Measurements from ENCODE around the gene CLTC.

CLTC gene

DNA sequence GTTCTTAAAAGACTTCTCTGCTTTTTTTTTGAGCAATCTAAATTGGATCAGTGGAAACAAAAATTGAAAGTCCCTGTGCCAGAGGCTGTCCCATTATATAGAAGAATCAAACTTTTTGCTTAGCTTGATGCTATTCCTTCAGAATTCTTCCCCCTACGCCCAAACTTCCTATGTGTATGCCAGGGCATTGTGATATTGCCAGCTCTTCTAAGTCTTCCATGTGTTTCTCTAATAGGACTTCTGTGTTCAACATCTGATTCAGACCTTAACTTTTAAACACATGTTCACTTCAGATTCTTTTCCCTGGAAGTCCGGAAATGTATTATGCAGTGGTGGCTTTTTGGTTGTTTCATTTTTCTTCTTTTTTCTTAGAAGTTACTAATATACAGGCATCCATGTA, 68.8 kb downstream of the CLTC start:
- ATAC-seq (ENCODE audit: insufficient read depth, low read depth) = no peak
- DNase-seq = no peak
- no peaks in the 10 kb centered on the region for H3K9me3 ChIP-seq (ENCODE audit: insufficient read depth, low read length, severe bottlenecking)
- no peak overlapping the region for H3K27ac ChIP-seq (ENCODE audit: low read length)
- peaks cover 2% of the 10 kb centered on the region; the same call in 1 of the 2 replicates for H4K20me1 ChIP-seq (ENCODE audit: insufficient read depth, low read length)
- TF ChIP-seq EZH2 (IDR thresholded peaks at IDR 0.05; ENCODE audit: borderline replicate concordance, low read depth, low read length, severe bottlenecking) = no peak
- TF ChIP-seq, protein P1, sequence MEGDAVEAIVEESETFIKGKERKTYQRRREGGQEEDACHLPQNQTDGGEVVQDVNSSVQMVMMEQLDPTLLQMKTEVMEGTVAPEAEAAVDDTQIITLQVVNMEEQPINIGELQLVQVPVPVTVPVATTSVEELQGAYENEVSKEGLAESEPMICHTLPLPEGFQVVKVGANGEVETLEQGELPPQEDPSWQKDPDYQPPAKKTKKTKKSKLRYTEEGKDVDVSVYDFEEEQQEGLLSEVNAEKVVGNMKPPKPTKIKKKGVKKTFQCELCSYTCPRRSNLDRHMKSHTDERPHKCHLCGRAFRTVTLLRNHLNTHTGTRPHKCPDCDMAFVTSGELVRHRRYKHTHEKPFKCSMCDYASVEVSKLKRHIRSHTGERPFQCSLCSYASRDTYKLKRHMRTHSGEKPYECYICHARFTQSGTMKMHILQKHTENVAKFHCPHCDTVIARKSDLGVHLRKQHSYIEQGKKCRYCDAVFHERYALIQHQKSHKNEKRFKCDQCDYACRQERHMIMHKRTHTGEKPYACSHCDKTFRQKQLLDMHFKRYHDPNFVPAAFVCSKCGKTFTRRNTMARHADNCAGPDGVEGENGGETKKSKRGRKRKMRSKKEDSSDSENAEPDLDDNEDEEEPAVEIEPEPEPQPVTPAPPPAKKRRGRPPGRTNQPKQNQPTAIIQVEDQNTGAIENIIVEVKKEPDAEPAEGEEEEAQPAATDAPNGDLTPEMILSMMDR (IDR thresholded peaks at IDR 0.05; ENCODE audit: borderline replicate concordance, extremely low read depth, low read length, poor library complexity, severe bottlenecking) = no peak
- H3K27me3 ChIP-seq (ENCODE audit: insufficient read depth, low read length, poor library complexity) = no peaks in the 10 kb centered on the region
- H3K36me3 ChIP-seq (ENCODE audit: insufficient read depth, low read length) = peaks cover 95% of the 10 kb centered on the region
- H3K9ac ChIP-seq (ENCODE audit: low read depth, low read length) = no peak overlapping the region
- peaks cover 78% of the 10 kb centered on the region for H3K79me2 ChIP-seq (ENCODE audit: insufficient read depth, low read length)
- H3K4me1 ChIP-seq (ENCODE audit: insufficient read depth, low read length) = no peaks in the 10 kb centered on the region
- H3K4me3 ChIP-seq (ENCODE audit: low read depth in 1 of 2, low read length in 2 of 2) = no peak overlapping the region
- H3K4me2 ChIP-seq (ENCODE audit: insufficient read depth, low read length) = no peak overlapping the region
- H2AFZ ChIP-seq (ENCODE audit: low read depth, low read length) = no peak overlapping the region

DNA sequence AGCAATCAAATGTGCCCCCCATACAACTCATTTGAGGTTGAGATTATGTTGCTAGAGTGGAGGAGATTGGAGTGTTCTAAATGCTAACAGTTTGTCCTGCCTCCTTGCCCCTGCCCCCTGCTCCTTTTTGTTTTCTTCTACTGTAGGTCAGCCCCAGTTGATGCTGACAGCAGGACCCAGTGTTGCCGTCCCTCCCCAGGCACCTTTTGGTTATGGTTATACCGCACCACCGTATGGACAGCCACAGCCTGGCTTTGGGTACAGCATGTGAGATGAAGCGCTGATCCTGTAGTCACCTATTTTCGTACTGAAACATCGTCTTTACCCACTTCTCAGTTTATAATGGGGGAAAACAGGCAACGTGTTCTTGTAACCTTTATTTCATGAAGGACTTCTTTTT, 73.9 kb downstream of the CLTC start:
- ATAC-seq (ENCODE audit: insufficient read depth, low read depth) = no peak
- no peak overlapping the region for H3K4me2 ChIP-seq (ENCODE audit: insufficient read depth, low read length)

DNA sequence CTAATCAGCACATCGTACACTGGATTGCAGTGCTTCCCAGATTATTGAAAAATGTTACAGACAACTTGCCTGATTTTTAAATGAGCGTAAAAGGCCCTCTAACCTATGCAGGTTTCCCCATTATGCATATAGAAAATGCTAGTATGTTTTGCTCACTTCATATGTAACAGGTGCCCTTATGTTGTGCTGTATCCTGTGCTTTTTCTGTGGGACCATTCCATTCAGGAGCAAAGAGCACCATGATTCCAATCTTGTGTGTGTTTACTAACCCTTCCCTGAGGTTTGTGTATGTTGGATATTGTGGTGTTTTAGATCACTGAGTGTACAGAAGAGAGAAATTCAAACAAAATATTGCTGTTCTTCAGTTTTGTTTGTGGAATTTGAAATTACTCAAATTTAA, 74.6 kb downstream of the CLTC start:
- ATAC-seq (ENCODE audit: insufficient read depth, low read depth) = no peak
- no peaks in the 10 kb centered on the region for H3K9me3 ChIP-seq (ENCODE audit: insufficient read depth, low read length, severe bottlenecking)
- peaks cover 96% of the 10 kb centered on the region for H3K36me3 ChIP-seq (ENCODE audit: insufficient read depth, low read length)
- no peaks in the 10 kb centered on the region for H3K27me3 ChIP-seq (ENCODE audit: insufficient read depth, low read length, poor library complexity)
- DNase-seq = no peak
- peaks cover 94% of the 10 kb centered on the region for H3K79me2 ChIP-seq (ENCODE audit: insufficient read depth, low read length)
- no peak overlapping the region for H3K4me3 ChIP-seq (ENCODE audit: low read depth in 1 of 2, low read length in 2 of 2)
- TF ChIP-seq, protein P1 (IDR thresholded peaks at IDR 0.05; ENCODE audit: borderline replicate concordance, extremely low read depth, low read length, poor library complexity, severe bottlenecking) = no peak
- TF ChIP-seq EZH2 (IDR thresholded peaks at IDR 0.05; ENCODE audit: borderline replicate concordance, low read depth, low read length, severe bottlenecking) = no peak
- peaks cover 8% of the 10 kb centered on the region; the same call in 1 of the 2 replicates for H3K4me1 ChIP-seq (ENCODE audit: insufficient read depth, low read length)
- H2AFZ ChIP-seq (ENCODE audit: low read depth, low read length) = no peak overlapping the region
- H3K9ac ChIP-seq (ENCODE audit: low read depth, low read length) = no peak overlapping the region
- peaks cover 53% of the 10 kb centered on the region for H4K20me1 ChIP-seq (ENCODE audit: insufficient read depth, low read length)
- no peak overlapping the region for H3K27ac ChIP-seq (ENCODE audit: low read length)
- H3K4me2 ChIP-seq (ENCODE audit: insufficient read depth, low read length) = no peak overlapping the region

More for the DNA sequence above, 73.9 kb downstream of the CLTC start:
- Histone ChIP-seq H3K27me3 (ENCODE audit: insufficient read depth, low read length, poor library complexity) (no peaks in the 10 kb centered on the region), H3K79me2 (ENCODE audit: insufficient read depth, low read length) (peaks cover 94% of the 10 kb centered on the region), H2AFZ (ENCODE audit: low read depth, low read length) (no peak overlapping the region), H3K9ac (ENCODE audit: low read depth, low read length) (no peak overlapping the region), H3K27ac (ENCODE audit: low read length) (no peak overlapping the region), H3K4me1 (ENCODE audit: insufficient read depth, low read length) (peaks cover under 1% of the 10 kb centered on the region; the same call in 1 of the 2 replicates), H3K4me3 (ENCODE audit: low read depth in 1 of 2, low read length in 2 of 2) (no peak overlapping the region), H4K20me1 (ENCODE audit: insufficient read depth, low read length) (peaks cover 45% of the 10 kb centered on the region; the same call in 1 of the 2 replicates), H3K36me3 (ENCODE audit: insufficient read depth, low read length) (peaks cover 96% of the 10 kb centered on the region), H3K9me3 (ENCODE audit: insufficient read depth, low read length, severe bottlenecking) (no peaks in the 10 kb centered on the region)
- no peak for DNase-seq
- TF ChIP-seq EZH2 (IDR thresholded peaks at IDR 0.05; ENCODE audit: borderline replicate concordance, low read depth, low read length, severe bottlenecking) = no peak
- TF ChIP-seq, protein P1 (IDR thresholded peaks at IDR 0.05; ENCODE audit: borderline replicate concordance, extremely low read depth, low read length, poor library complexity, severe bottlenecking) = no peak

Measured in DND-41 (cell line).